Renal cortex interstitium (tissue), 11 donors: ENCODE results near the gene FOXK1. TPM values are rescaled to one million over a fixed set of nuclear protein-coding genes. Genes with fewer than 3 reads are reported as not detected.
A peak's percentile ranks its signal among the peaks of the same experiment; 100 is the strongest.
"Not testable (repeated sequence)": the region's sequence is repeated elsewhere in the genome, so short reads cannot be mapped to it uniquely, and the experiment has no call there.

Source experiments
- DNase-seq, 11 donors: peaks; one replicate each; pipeline ENCODE4 v3.0.0-alpha.2; 2013; ENCODE audit warnings: low read depth in 9 of 11, low spot score in 4 of 11; ENCODE audit errors: extremely low read depth in 1 of 11
- polyA plus RNA-seq, 3 donors: library from polyadenylated mRNA; unstranded; fragments of 120-200 nt; gene quantifications; one replicate each; pipeline ENCODE4 v1.2.1, GENCODE V29; 2013; ENCODE audit not compliant: insufficient read length in 3 of 3

Gene FOXK1
- polyA plus RNA-seq, 3 donors = 16.9 to 19.8 (median 19.5) TPM

- DNase-seq = no peak
Observed at GRCh38 chr7:4690953-4691856, 9.1 kb downstream of the FOXK1 start.

GRCh38 chr7:4692055-4692454, 10.0 kb downstream of the FOXK1 start:
- DNase-seq = no peak

GRCh38 chr7:4692622-4693021, 10.5 kb downstream of the FOXK1 start:
- DNase-seq = not testable (repeated sequence)

- DNase-seq = no peak
Observed at GRCh38 chr7:4693152-4693551, 11.1 kb downstream of the FOXK1 start.

GRCh38 chr7:4693749-4694148, 11.7 kb downstream of the FOXK1 start:
- DNase-seq = no peak

GRCh38 chr7:4694305-4694704, 12.2 kb downstream of the FOXK1 start:
- DNase-seq = no peak

- no peak for DNase-seq
Observed at GRCh38 chr7:4698707-4699275, 16.7 kb downstream of the FOXK1 start.

- no peak for DNase-seq
Observed at GRCh38 chr7:4699841-4700240, 17.7 kb downstream of the FOXK1 start.

- DNase-seq = no peak
Observed at GRCh38 chr7:4700577-4701235, 18.6 kb downstream of the FOXK1 start.

GRCh38 chr7:4702961-4703512, 20.9 kb downstream of the FOXK1 start:
- DNase-seq = no peak

GRCh38 chr7:4703532-4703931, 21.4 kb downstream of the FOXK1 start:
- no peak for DNase-seq

GRCh38 chr7:4706384-4707216, 24.5 kb downstream of the FOXK1 start:
- DNase-seq = no peak

GRCh38 chr7:4707217-4707741, 25.2 kb downstream of the FOXK1 start:
- peak in 2 of 11 donors; percentile 57 to 66 for DNase-seq

- DNase-seq = no peak
Observed at GRCh38 chr7:4707980-4708411, 25.9 kb downstream of the FOXK1 start.

- no peak for DNase-seq
Observed at GRCh38 chr7:4709187-4709586, 27.1 kb downstream of the FOXK1 start.

- no peak for DNase-seq
Observed at GRCh38 chr7:4711093-4711492, 29.0 kb downstream of the FOXK1 start.

- DNase-seq = no peak
Observed at GRCh38 chr7:4711634-4712033, 29.5 kb downstream of the FOXK1 start.

- DNase-seq = no peak
Observed at GRCh38 chr7:4712281-4713182, 30.4 kb downstream of the FOXK1 start.
